ENCODE results near the gene FRA10AC1. TPM values are rescaled to one million over a fixed set of nuclear protein-coding genes. Genes with fewer than 3 reads are reported as not detected.
A peak's percentile ranks its signal among the peaks of the same experiment; 100 is the strongest.
"Not testable (repeated sequence)": the region's sequence is repeated elsewhere in the genome, so short reads cannot be mapped to it uniquely, and the experiment has no call there.

FRA10AC1 gene
- total RNA-seq, 1 donor from 2014 or later, result 30.9 TPM

DNA sequence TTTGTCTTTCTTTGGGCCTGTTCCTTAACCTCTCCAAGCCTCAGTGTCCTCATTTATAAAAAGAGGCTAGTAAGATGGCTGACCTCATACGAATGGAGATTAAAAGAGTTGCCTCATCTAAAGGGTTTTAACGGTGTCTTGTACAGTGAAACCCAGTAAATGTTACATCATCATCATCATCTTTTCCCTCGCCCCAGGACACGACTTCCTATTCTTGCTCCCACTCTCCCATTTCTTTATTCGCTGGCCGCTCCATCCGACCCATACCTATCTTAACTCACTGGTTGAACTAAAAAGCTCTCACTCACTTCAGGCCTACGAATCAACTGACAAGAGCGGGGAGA lies 554 bp downstream of the FRA10AC1 start:
- peak; percentile 60 for DNase-seq

GRCh38 chr10:93697207-93697606 lies 5.2 kb downstream of the FRA10AC1 start:
- no peak for DNase-seq

GRCh38 chr10:93696582-93696981 lies 5.8 kb downstream of the FRA10AC1 start:
- not testable (repeated sequence) for DNase-seq

DNA sequence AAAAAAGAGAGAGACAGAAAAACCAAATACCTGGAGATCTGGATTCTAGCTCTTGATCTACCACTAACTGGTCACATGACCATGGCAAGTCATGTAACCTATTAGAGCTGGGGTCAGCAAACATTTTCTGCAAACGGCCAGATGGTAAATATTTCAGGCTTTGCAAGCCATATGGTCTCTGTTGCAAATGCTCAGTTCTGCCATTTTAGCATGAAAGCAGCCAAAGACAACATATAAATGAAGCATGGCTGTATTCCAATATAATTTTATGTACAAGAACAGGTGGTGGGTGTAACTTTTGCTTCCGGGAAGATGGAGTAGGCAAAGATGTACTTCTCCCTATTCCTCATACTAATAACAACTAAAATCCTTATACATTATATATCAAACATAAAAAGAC lies 6.7 kb downstream of the FRA10AC1 start:
- DNase-seq, result no peak

GRCh38 chr10:93687737-93688136 lies 14.7 kb downstream of the FRA10AC1 start:
- DNase-seq, result no peak

GRCh38 chr10:93680412-93681047 lies 21.9 kb downstream of the FRA10AC1 start:
- no peak for DNase-seq

DNA sequence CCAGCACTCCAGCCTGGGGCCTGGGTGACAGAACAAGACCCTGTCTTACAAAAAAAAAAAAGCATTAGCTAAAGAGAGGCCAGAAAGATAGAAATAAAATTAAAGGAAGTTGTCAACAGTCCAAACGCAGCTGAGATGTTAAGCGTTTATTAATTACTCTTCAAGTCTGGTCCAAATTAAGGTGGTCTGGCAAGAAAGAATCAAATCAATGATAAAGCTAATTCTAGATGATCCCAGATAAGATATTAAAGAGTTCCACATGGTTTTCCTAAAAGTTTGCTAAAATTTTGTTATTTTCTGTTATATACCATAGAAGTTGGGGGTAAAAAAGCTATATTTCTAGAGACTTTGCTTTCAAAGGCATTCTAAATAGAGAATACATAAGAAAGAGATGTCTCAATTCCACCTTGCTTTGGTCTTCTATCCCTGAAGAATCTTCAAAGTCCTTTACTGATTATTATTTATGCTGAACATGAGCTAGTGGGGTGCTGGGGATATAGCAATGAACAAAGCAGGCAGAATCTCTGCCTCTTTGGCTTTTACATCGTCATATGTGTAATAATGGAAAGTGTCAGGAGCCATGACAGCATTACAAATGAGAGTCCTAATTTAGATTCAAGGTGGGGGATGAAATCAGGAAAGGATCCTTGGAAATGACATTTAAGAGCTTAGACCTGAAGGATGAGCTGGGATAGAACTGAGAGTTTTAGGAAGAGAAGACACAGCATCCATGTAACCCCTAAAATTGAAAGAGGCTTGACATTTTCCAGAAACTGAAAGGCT lies 23.4 kb downstream of the FRA10AC1 start:
- DNase-seq, result no peak

DNA sequence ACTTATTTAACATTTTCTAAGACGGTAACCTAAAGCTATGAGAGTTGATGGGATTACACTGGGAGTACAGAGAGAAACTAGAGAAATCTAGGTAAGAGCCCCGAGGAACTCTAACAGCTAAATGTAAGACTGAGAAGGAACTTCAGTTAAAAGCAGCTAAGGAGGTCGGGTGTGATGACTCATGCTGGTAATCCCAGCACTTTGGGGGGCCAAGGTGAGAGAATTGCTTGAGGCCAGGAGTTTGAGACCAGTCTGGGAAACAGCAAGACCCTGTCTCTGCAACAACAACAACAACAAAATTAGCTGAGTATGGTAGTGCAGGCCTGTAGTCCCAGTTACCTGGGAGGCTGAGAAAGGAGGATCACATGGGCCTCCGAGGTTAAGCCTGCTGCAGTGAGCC lies 24.0 kb downstream of the FRA10AC1 start:
- DNase-seq, result no peak

- DNase-seq, result no peak
Measured at GRCh38 chr10:93673791-93674190, 28.6 kb downstream of the FRA10AC1 start.

GRCh38 chr10:93672890-93673289 lies 29.5 kb downstream of the FRA10AC1 start:
- no peak for DNase-seq

DNA sequence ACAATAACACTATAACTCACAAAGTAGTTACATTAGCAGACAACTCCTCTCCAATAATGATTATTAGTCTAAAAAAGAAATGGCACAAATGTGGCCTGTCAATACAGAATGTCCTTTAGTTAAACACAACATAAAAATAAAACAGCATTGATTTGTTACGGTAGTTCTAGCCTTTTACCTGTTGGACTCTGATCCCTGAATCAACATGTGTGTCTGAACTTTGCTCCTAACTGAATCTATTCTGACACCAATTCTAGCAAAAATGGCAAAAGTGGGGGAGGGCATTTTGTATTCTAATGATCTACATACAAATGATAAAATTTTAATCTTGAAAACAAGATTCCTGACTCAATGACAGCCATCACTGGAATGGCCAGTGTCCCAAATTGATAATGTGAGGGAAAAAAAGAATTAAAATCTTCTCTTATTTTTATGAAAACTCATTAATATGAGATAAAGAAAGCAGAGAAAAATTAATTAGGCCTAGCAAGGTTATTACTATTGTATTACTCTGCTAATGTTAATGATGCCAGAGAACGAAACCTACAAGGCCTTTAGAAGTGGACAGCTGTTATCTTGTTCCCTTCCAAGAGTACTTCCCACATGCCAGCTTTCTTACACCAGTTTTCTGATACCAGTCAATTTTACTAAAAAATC lies 30.2 kb downstream of the FRA10AC1 start:
- no peak for DNase-seq

DNA sequence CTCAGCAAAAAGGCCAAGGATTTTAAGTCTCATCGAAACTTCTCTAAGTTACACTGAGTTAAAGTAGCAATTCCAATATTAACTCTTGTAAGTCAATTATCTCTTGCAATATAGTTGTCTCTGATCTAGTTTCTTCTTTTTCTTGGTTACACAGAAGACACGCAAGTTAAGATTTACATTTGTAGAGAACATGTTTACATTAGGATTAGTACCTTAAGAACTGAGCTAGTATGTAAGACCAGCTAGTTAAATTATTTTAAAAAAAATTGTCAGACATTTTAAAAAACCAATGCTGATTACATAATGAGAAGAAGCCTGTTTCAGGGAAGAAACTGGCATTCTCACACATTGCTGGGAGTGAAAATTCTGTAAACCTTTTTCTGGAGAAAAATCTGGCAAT lies 31.4 kb downstream of the FRA10AC1 start:
- DNase-seq, result no peak

DNA sequence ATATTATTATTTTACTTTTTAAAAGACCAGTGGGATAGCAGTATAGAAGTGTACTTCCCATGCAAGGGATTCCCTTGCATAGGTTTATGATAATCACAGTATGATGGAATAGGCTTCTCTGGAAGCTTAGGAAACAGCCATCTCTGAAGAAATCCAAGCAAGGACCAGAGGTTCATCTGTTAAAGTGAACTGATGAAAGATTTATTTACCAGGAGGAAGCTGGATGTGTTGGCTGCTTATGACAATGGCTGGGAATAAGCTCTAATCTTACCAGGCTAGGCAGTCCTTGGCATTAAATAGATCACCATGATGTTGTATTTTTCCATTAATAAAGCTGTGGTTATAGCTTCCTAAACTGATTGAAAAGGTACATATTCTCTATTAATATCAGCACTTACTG lies 32.0 kb downstream of the FRA10AC1 start:
- no peak for DNase-seq

DNA sequence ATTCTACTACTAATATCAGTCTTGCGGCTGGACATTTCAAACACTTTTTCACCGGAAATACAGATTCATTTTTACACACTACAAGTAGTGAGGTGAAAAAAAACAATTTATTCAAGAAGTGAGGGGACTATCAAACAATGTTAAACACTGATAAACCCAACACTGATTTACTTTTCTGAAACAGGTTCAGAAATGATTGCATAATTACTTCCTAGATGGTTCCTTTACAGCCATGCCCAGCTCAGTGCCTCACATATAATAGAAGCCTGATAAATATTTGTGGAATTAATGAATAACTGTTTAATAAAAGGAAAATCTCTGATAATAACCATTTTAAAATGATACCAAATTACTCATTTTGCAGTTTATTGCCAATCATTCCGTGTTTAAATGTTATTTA lies 34.6 kb downstream of the FRA10AC1 start:
- DNase-seq, result no peak

DNA sequence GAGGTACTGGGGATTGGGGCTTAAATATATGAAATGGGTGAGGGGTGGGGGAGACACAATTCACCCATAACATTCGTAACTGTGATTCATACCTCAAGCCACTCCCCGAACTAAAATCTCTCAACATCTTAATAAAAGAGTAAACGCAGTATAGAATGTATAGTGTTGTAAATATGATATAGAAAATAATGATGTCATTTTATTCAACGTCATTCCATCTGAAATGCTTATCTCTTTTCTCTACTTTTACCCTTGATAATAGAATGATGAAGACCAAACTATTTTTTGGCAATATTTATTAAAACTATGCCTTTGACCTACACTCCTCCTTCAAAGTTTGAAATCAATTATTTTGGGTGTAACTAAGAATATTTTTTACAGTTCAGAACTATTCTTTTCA lies 36.4 kb downstream of the FRA10AC1 start:
- DNase-seq, result no peak

GRCh38 chr10:93657757-93658156 lies 44.6 kb downstream of the FRA10AC1 start:
- DNase-seq, result no peak

DNA sequence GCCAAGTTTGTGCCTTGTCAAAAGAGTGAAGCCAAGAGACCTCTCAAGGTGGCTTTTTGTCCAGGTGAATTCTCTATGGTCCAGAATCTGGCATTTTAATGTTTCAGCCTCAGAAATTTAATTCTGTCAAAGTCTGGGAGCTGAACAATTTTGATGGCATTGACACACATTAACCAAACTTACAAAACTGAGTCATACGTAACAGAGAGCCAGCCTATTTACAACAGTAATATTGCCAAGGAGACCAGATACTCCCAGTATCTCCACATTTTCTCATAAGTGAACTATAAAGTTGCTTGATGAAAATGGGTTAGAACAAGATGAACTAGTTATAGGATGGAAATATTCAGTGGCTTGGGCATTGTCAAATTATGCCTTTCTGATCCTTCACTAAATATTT lies 46.2 kb downstream of the FRA10AC1 start:
- no peak for DNase-seq

GRCh38 chr10:93654201-93654600 lies 48.2 kb downstream of the FRA10AC1 start:
- no peak for DNase-seq

DNA sequence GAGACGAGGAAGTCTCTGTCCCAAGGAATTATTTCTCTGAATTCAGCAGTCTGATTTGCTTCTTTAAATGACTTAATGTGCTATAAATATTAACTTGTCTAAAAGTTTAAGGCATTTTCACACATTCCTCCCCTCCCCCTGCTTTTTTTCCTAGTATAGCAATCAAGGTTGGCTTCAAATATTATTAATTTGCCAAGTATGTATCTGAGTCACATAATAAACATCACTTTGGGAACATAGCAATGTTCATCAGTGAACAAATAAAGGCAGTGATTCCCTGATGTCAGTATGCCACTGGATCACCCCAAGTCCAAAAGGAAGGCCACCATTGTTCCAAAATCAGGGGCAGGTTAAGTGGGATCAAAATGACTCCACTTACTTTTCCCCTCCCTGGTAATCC lies 49.5 kb downstream of the FRA10AC1 start:
- no peak for DNase-seq

DNA sequence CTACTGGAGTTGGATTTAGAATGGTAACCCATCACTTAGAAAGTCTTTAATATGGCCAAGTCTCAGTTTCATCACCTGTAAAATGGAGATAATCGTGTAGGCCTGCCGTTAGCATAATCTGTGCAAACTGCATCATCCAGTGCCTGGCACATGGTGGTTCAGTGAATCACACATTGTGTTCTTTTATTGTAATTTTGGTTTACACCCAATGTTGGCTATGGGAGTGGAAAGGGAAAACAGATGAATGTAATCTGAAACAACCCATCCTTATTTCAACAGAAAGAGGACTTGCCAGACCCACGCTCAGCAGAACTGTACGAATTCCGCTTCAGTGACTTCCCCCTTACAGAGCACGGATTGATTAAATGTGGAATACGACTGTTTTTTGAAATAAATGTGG lies 62.6 kb downstream of the FRA10AC1 start:
- no peak for DNase-seq

DNA sequence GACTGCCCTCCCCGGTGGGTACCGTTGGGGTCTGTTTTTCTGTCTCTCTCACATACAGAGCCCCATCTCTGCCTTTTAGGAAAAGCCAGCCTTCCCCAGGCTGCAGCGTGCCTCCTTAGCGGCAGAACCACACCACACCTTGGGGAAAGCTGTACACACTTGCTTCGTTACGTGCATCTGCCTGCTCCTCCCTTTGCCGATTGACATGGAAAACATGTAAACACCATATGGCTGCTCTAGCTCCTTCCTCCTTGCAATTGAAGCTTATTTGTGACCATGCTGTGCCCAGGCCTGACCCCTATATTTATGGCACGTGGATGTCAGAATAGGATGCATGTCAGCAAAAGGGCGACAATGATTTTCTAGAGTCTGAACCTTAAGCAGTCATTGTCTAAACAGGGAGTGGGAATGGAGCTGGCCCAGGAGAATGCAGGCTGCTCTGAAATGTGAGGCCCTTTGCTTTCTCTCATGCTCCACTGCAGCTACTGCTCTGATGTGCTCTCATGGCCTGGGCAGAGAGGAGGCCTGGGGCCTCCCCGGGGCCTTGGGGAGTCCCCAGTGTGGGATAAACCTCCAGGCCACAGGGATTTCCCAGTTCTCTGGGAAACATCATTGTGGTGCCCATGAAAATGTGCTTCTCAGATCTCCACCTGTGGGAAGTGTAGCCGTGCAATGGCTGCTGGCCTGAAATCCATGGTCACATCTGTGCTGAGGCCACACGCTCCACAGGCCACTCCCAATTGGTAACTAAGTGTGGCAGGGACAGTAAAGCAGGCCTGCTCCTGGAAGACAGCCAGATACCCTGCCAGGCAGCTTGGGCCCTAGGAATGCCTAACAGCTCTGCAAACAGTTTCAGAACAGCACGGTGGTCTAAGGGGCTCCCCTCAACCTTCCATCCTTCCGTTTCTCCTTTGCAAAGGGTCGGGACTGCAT lies 71.5 kb downstream of the FRA10AC1 start:
- DNase-seq, result no peak

DNA sequence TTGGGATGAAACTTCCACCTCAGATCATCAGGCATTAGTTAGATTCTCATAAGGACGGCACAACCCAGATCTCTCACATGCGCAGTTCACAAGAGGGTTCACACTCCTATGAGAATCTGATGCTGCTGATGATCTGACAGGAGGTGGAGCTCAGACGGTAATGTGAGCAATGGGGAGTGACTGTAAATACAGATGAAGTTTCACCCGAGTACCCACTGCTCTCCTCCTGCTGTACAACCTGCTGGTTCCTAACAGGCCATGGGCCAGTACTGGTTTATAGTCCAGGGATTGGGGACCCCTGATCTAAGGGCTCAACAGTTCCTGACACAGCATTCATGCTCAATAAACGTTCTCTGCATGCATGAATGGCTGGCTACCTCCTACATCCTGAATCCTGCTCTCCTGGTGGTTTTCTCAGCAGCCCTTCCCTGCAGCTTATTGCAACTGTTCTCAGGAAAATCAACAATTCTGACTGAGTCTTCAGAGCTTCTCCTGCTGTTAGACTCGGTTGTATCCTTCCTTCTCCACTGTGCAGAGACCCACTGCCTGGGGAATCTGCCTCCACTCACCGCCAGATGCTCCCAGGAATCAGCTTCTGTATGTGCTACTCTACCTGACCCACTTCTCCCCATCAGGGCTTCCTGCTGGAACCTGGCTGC lies 72.6 kb downstream of the FRA10AC1 start:
- no peak for DNase-seq

All from skin of body (tissue), 2 donors.